ENCODE measurements around the gene MVB12B. TPM values are rescaled to one million over a fixed set of nuclear protein-coding genes. Genes with fewer than 3 reads are reported as not detected.
A peak's percentile ranks its signal among the peaks of the same experiment; 100 is the strongest.

The MVB12B gene
- total RNA-seq, 1 donor = 5.4 TPM

DNA sequence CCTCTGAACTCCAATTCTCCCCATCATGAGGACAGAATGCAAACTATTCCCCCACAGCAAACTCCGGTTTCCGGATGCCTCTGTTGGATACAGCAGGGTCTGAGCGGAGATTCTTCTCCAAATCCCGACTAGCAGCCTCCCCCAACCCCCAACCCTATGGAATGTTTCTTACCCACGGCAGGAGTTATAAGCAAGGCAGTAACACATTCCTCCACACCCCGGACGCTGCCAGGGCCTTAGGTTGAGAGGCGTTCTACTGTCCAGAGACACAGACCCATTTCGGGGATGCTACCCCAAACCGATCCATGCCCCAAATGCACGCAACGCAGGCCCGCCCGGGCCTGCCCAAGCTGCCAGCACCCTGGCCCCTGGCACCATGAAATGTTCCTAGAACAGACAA is 201.5 kb downstream of the MVB12B start:
- peaks cover 78% of the 10 kb centered on the region for H3K27me3 ChIP-seq (ENCODE audit: insufficient read depth, low read length)

DNA sequence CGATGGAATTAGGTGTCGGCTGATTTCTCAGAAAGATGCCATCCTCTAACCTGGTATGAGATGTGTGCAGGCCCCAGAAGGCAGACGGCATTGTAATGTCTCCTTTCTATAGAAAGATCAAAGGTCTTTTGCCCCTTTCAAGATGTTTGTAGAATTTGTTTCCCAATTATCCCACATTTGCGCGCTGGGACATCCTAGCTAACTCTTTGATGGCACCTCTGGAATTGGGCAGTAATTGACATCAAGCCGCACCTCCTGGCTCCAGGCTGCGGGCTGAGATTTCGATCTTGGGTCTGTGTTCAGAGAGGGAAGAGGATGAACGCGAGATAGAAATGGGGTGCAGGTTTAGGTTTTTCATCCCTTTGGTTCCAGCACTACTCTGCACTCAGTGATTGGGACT is 202.3 kb downstream of the MVB12B start:
- Histone ChIP-seq H3K4me2 (ENCODE audit: insufficient read depth, low read length) (no peak overlapping the region), H3K27me3 (ENCODE audit: insufficient read depth, low read length) (peaks cover 76% of the 10 kb centered on the region), H3K4me3 (ENCODE audit: insufficient read depth, low read length) (no peak overlapping the region), H3K27ac (ENCODE audit: low read depth, low read length) (no peak overlapping the region), H4K20me1 (ENCODE audit: insufficient read depth, low read length) (no peaks in the 10 kb centered on the region), H3K4me1 (ENCODE audit: insufficient read depth, low read length) (no peaks in the 10 kb centered on the region), H3K36me3 (ENCODE audit: insufficient read depth, low read length) (no peaks in the 10 kb centered on the region), H3K79me2 (ENCODE audit: insufficient read depth, low read length) (no peaks in the 10 kb centered on the region), H3K9me3 (ENCODE audit: low read depth, low read length) (no peaks in the 10 kb centered on the region), H2AFZ (ENCODE audit: low read length) (no peak overlapping the region)
- TF ChIP-seq, protein P1, sequence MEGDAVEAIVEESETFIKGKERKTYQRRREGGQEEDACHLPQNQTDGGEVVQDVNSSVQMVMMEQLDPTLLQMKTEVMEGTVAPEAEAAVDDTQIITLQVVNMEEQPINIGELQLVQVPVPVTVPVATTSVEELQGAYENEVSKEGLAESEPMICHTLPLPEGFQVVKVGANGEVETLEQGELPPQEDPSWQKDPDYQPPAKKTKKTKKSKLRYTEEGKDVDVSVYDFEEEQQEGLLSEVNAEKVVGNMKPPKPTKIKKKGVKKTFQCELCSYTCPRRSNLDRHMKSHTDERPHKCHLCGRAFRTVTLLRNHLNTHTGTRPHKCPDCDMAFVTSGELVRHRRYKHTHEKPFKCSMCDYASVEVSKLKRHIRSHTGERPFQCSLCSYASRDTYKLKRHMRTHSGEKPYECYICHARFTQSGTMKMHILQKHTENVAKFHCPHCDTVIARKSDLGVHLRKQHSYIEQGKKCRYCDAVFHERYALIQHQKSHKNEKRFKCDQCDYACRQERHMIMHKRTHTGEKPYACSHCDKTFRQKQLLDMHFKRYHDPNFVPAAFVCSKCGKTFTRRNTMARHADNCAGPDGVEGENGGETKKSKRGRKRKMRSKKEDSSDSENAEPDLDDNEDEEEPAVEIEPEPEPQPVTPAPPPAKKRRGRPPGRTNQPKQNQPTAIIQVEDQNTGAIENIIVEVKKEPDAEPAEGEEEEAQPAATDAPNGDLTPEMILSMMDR (IDR thresholded peaks at IDR 0.05; ENCODE audit: extremely low read depth, low read depth, low read length) = no peak
- no peak for DNase-seq (ENCODE audit: insufficient read length, low spot score, missing footprints)

More for the DNA sequence above, 201.5 kb downstream of the MVB12B start:
- TF ChIP-seq, protein P1 (IDR thresholded peaks at IDR 0.05; ENCODE audit: extremely low read depth, low read depth, low read length) = no peak
- Histone ChIP-seq H3K4me3 (ENCODE audit: insufficient read depth, low read length) (no peak overlapping the region), H3K27ac (ENCODE audit: low read depth, low read length) (no peak overlapping the region), H3K36me3 (ENCODE audit: insufficient read depth, low read length) (no peaks in the 10 kb centered on the region), H4K20me1 (ENCODE audit: insufficient read depth, low read length) (no peaks in the 10 kb centered on the region), H3K79me2 (ENCODE audit: insufficient read depth, low read length) (no peaks in the 10 kb centered on the region), H3K9me3 (ENCODE audit: low read depth, low read length) (no peaks in the 10 kb centered on the region), H3K4me2 (ENCODE audit: insufficient read depth, low read length) (no peak overlapping the region), H2AFZ (ENCODE audit: low read length) (no peak overlapping the region), H3K4me1 (ENCODE audit: insufficient read depth, low read length) (no peaks in the 10 kb centered on the region)
- DNase-seq (ENCODE audit: insufficient read length, low spot score, missing footprints) = peak; percentile 37

DNA sequence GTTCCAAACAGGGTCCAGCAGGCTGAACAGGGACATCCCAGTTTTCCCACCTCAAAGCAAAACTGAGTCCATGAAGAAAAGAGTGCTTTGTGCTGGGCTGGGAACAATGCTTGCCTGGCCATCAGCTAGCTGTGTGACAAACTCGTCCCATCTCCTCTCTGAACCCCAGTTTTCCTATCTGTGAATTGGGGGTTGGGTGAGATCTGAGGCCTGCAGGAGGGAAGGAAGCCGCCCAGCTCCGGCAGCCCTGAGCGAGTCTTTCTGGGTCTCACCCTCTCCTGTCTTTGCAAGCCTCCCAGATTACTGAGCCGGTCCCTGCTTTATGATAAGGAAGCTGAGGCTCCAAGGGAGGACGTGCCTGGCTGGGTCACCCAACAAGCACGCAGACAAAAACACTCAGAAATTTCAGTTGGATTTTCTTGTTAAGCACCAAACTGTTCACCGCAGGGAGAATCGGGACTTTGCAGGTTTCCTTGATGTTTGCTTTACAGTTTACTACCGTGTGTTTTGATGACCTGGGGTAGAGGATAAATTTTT is 204.5 kb downstream of the MVB12B start:
- no peaks in the 10 kb centered on the region for H3K36me3 ChIP-seq (ENCODE audit: insufficient read depth, low read length)
- DNase-seq (ENCODE audit: insufficient read length, low spot score, missing footprints) = peak; percentile 55
- TF ChIP-seq, protein P1 (IDR thresholded peaks at IDR 0.05; ENCODE audit: extremely low read depth, low read depth, low read length) = no peak
- no peaks in the 10 kb centered on the region for H3K79me2 ChIP-seq (ENCODE audit: insufficient read depth, low read length)
- H4K20me1 ChIP-seq (ENCODE audit: insufficient read depth, low read length) = no peaks in the 10 kb centered on the region
- no peaks in the 10 kb centered on the region for H3K9me3 ChIP-seq (ENCODE audit: low read depth, low read length)
- H2AFZ ChIP-seq (ENCODE audit: low read length) = no peak overlapping the region
- H3K27ac ChIP-seq (ENCODE audit: low read depth, low read length) = no peak overlapping the region
- no peaks in the 10 kb centered on the region for H3K4me1 ChIP-seq (ENCODE audit: insufficient read depth, low read length)
- H3K4me3 ChIP-seq (ENCODE audit: insufficient read depth, low read length) = no peak overlapping the region
- H3K27me3 ChIP-seq (ENCODE audit: insufficient read depth, low read length) = peaks cover 77% of the 10 kb centered on the region
- H3K4me2 ChIP-seq (ENCODE audit: insufficient read depth, low read length) = no peak overlapping the region

DNA sequence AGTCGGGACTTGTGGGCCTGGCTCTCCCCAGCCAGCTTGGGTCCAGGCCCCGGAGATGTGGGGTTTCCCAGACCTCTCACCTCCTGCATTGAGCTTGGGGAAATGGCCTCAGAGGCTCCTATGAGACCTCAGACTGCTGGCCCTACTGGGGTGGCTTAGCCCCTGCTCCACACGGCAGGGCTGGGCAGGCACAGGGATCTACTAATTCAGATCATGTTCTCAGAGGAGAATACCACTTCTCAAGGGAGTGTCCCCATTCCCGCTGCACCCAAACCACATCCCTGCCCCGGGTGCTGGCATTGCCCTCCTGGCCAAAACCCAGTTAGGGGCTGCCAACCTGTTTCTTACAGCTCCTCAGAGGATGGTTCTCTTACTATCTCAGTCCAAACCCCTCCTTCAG is 205.0 kb downstream of the MVB12B start:
- Histone ChIP-seq H2AFZ (ENCODE audit: low read length) (no peak overlapping the region), H3K4me2 (ENCODE audit: insufficient read depth, low read length) (no peak overlapping the region)

More for the DNA sequence above, 205.0 kb downstream of the MVB12B start:
- Histone ChIP-seq H3K27ac (ENCODE audit: low read depth, low read length) (no peak overlapping the region), H3K27me3 (ENCODE audit: insufficient read depth, low read length) (peaks cover 79% of the 10 kb centered on the region), H3K79me2 (ENCODE audit: insufficient read depth, low read length) (no peaks in the 10 kb centered on the region), H3K4me3 (ENCODE audit: insufficient read depth, low read length) (no peak overlapping the region), H3K4me1 (ENCODE audit: insufficient read depth, low read length) (no peaks in the 10 kb centered on the region), H4K20me1 (ENCODE audit: insufficient read depth, low read length) (no peaks in the 10 kb centered on the region), H3K36me3 (ENCODE audit: insufficient read depth, low read length) (no peaks in the 10 kb centered on the region), H3K9me3 (ENCODE audit: low read depth, low read length) (no peaks in the 10 kb centered on the region)
- TF ChIP-seq, protein P1 (IDR thresholded peaks at IDR 0.05; ENCODE audit: extremely low read depth, low read depth, low read length) = no peak
- DNase-seq (ENCODE audit: insufficient read length, low spot score, missing footprints) = peak; percentile 67
